ENCODE measurements around the gene MAP3K14. TPM values are rescaled to one million over a fixed set of nuclear protein-coding genes. Genes with fewer than 3 reads are reported as not detected.
"Not testable (repeated sequence)": the region's sequence is repeated elsewhere in the genome, so short reads cannot be mapped to it uniquely, and the experiment has no call there.

MAP3K14 gene
- polyA plus RNA-seq, 3 donors: 1.4 to 29.9 (median 3.8) TPM

- H3K27ac Mint-ChIP-seq: peak overlapping the region in 4 of 7 donors; percentile 18 to 75 (median 43)
Measured at GRCh38 chr17:45345554-45346215, 28.9 kb upstream of the MAP3K14 start.

GRCh38 chr17:45345246-45345553 lies 28.4 kb upstream of the MAP3K14 start:
- WGBS (ENCODE audit: insufficient coverage): 17% methylated on average over 1 of the region's 3 CpGs
- Mint-ChIP-seq H3K36me3 (no peaks in the 10 kb centered on the region), H3K9me3 (no peaks in the 10 kb centered on the region), H3K27me3 (ENCODE audit: low read depth in 3 of 3) (peaks cover 1 to 3% (median 2%) of the 10 kb centered on the region in 3 donors), H3K27ac (peak overlapping the region in 4 of 7 donors; percentile 18 to 75 (median 28)), H3K4me1 (peaks cover 19% of the 10 kb centered on the region), H3K4me3 (peak overlapping the region in 1 of 2 donors; percentile 42)
- Histone ChIP-seq H4K20me1 (ENCODE audit: insufficient read depth, low read length) (no peaks in the 10 kb centered on the region), H3K4me2 (replicated peaks; ENCODE audit: extremely low read depth, low read length, poor library complexity, severe bottlenecking) (no peak overlapping the region), H3K79me2 (ENCODE audit: insufficient read depth, low read length) (no peaks in the 10 kb centered on the region), H3K9me3 (replicated peaks in 1 of 2; ENCODE audit: control insufficient read depth in 1 of 2, insufficient read depth in 1 of 2, low read length in 2 of 2) (no peaks in the 10 kb centered on the region), H3K9ac (ENCODE audit: insufficient read depth, low read length, poor library complexity, severe bottlenecking) (no peak overlapping the region), H2AFZ (ENCODE audit: insufficient read depth, low read depth, low read length, poor library complexity, severe bottlenecking) (peak overlapping the region; percentile 52), H3K4me1 (ENCODE audit: control insufficient read depth in 1 of 2, insufficient read depth in 2 of 2, low read length in 2 of 2) (peaks cover 10 to 15% of the 10 kb centered on the region in 2 donors), H3K36me3 (replicated peaks in 1 of 2; ENCODE audit: control insufficient read depth in 1 of 2, insufficient read depth in 2 of 2, low read length in 2 of 2) (no peaks in the 10 kb centered on the region), H3K4me3 (replicated peaks in 1 of 3; ENCODE audit: low read depth in 2 of 3, low read length in 3 of 3) (no peak overlapping the region), H3K27me3 (ENCODE audit: control insufficient read depth in 2 of 2, insufficient read depth in 2 of 2, low read length in 2 of 2) (no peaks in the 10 kb centered on the region), H3K27ac (ENCODE audit: low read depth in 1 of 2, low read length in 2 of 2) (no peak overlapping the region)
- DNase-seq: no peak
- intact Hi-C loops (cut with micrococcal nuclease): no loop called here
- TF ChIP-seq CTCF (IDR thresholded peaks at IDR 0.05): no peak

More at GRCh38 chr17:45345554-45346215, 28.9 kb upstream of the MAP3K14 start:
- no peak overlapping the region for H3K4me3 ChIP-seq (replicated peaks in 1 of 3; ENCODE audit: low read depth in 2 of 3, low read length in 3 of 3)
- DNase-seq: peak in 1 of 3 donors; percentile 18
- Mint-ChIP-seq H3K36me3 (no peaks in the 10 kb centered on the region), H3K4me3 (no peak overlapping the region), H3K9me3 (no peaks in the 10 kb centered on the region), H3K27me3 (ENCODE audit: low read depth in 3 of 3) (peaks cover 1 to 3% (median 2%) of the 10 kb centered on the region in 3 donors), H3K4me1 (peaks cover 19% of the 10 kb centered on the region)
- H3K27me3 ChIP-seq (ENCODE audit: control insufficient read depth in 2 of 2, insufficient read depth in 2 of 2, low read length in 2 of 2): no peaks in the 10 kb centered on the region
- H3K36me3 ChIP-seq (replicated peaks in 1 of 2; ENCODE audit: control insufficient read depth in 1 of 2, insufficient read depth in 2 of 2, low read length in 2 of 2): no peaks in the 10 kb centered on the region
- peak overlapping the region; percentile 52 for H2AFZ ChIP-seq (ENCODE audit: insufficient read depth, low read depth, low read length, poor library complexity, severe bottlenecking)
- no peak for TF ChIP-seq CTCF (IDR thresholded peaks at IDR 0.05)
- H3K4me2 ChIP-seq (replicated peaks; ENCODE audit: extremely low read depth, low read length, poor library complexity, severe bottlenecking): no peak overlapping the region
- no peaks in the 10 kb centered on the region for H3K79me2 ChIP-seq (ENCODE audit: insufficient read depth, low read length)
- H3K9ac ChIP-seq (ENCODE audit: insufficient read depth, low read length, poor library complexity, severe bottlenecking): no peak overlapping the region
- H3K9me3 ChIP-seq (replicated peaks in 1 of 2; ENCODE audit: control insufficient read depth in 1 of 2, insufficient read depth in 1 of 2, low read length in 2 of 2): no peaks in the 10 kb centered on the region
- intact Hi-C loops (cut with micrococcal nuclease): no loop called here
- 0% methylated on average over 2 of the region's 3 CpGs for WGBS (ENCODE audit: insufficient coverage)
- H3K27ac ChIP-seq (ENCODE audit: low read depth in 1 of 2, low read length in 2 of 2): no peak overlapping the region
- no peaks in the 10 kb centered on the region for H4K20me1 ChIP-seq (ENCODE audit: insufficient read depth, low read length)
- peaks cover 10 to 15% of the 10 kb centered on the region in 2 donors for H3K4me1 ChIP-seq (ENCODE audit: control insufficient read depth in 1 of 2, insufficient read depth in 2 of 2, low read length in 2 of 2)

- H3K27ac Mint-ChIP-seq; H3K4me2 ChIP-seq (replicated peaks; ENCODE audit: extremely low read depth, low read length, poor library complexity, severe bottlenecking); H3K9ac ChIP-seq (ENCODE audit: insufficient read depth, low read length, poor library complexity, severe bottlenecking); H3K79me2 ChIP-seq (ENCODE audit: insufficient read depth, low read length); H3K4me3 Mint-ChIP-seq; H2AFZ ChIP-seq (ENCODE audit: insufficient read depth, low read depth, low read length, poor library complexity, severe bottlenecking); intact Hi-C loops (cut with micrococcal nuclease); DNase-seq; H3K27ac ChIP-seq (ENCODE audit: low read depth in 1 of 2, low read length in 2 of 2); H3K9me3 Mint-ChIP-seq; H3K4me3 ChIP-seq (replicated peaks in 1 of 3; ENCODE audit: low read depth in 2 of 3, low read length in 3 of 3); H3K9me3 ChIP-seq (replicated peaks in 1 of 2; ENCODE audit: control insufficient read depth in 1 of 2, insufficient read depth in 1 of 2, low read length in 2 of 2); H4K20me1 ChIP-seq (ENCODE audit: insufficient read depth, low read length); H3K36me3 ChIP-seq (replicated peaks in 1 of 2; ENCODE audit: control insufficient read depth in 1 of 2, insufficient read depth in 2 of 2, low read length in 2 of 2); H3K36me3 Mint-ChIP-seq; H3K27me3 ChIP-seq (ENCODE audit: control insufficient read depth in 2 of 2, insufficient read depth in 2 of 2, low read length in 2 of 2); H3K27me3 Mint-ChIP-seq (ENCODE audit: low read depth in 3 of 3): not testable (repeated sequence)
- H3K4me1 ChIP-seq (ENCODE audit: control insufficient read depth in 1 of 2, insufficient read depth in 2 of 2, low read length in 2 of 2): peaks cover 10 to 15% of the 10 kb centered on the region in 2 donors
- H3K4me1 Mint-ChIP-seq: peaks cover 19% of the 10 kb centered on the region
- WGBS (ENCODE audit: insufficient coverage): no CpG with 5 or more reads among the region's 10 CpGs
Measured at GRCh38 chr17:45343967-45344664, 27.3 kb upstream of the MAP3K14 start.
